Kidney epithelial cell (primary cell): ENCODE data around the gene NDUFA13. TPM values are rescaled to one million over a fixed set of nuclear protein-coding genes. Genes with fewer than 3 reads are reported as not detected.

Experiments used
- DNase-seq: peaks from one replicate; pipeline ENCODE4 v3.0.0-alpha.2; 2010; ENCODE audit warnings: low read depth
- H3K27me3 ChIP-seq: 2 replicates; pipeline ENCODE4 v1.6.0; 2011; ENCODE audit warnings: low read length; ENCODE audit not compliant: control insufficient read depth, insufficient read depth
- H3K36me3 ChIP-seq: 2 replicates; pipeline ENCODE4 v1.5.1; 2011; ENCODE audit warnings: low read length; ENCODE audit not compliant: control insufficient read depth, insufficient read depth
- H3K4me3 ChIP-seq: 2 replicates; pipeline ENCODE4 v1.5.1; 2011; ENCODE audit warnings: low read depth, mild to moderate bottlenecking, control low read depth, low read length
- total RNA-seq: library from RNA; depleted of rRNA; stranded (reverse); fragments of >200 nt; gene quantifications from 2 replicates; pipeline ENCODE4 v1.2.3, GENCODE V29; 2015
- TF ChIP-seq, protein P1 (sequence below): IDR thresholded peaks from 2 replicates; pipeline ENCODE4 v1.5.1; 2011; ENCODE audit warnings: mild to moderate bottlenecking, moderate library complexity, low read length, control low read depth, inconsistent platforms; ENCODE audit not compliant: insufficient read depth, poor library complexity, severe bottlenecking

NDUFA13 gene
- total RNA-seq, 1 donor from 2014 or later = 58.8 TPM

DNA sequence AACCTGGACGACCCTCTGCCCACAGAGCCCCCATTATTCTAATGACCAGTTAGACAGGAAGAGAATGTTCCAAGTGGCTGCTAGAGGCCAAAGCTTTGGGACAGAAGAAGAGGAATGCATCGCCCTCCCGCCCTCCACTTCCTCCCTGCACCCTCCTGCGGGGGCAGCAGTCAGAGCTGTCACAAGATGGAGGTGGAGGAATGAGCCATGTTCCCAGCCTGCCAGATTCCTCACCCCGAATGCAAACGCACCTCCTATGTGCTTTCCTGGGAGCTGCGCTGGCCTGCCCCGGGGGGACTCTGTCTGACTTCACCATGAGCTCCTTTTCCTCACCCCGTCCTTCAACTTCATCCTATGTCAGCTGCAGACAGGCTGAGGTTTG, 14.4 kb downstream of the NDUFA13 start:
- Histone ChIP-seq H3K36me3 (no peaks in the 10 kb centered on the region), H3K4me3 (no peak overlapping the region), H3K27me3 (peaks cover 5% of the 10 kb centered on the region)
- TF ChIP-seq, protein P1, sequence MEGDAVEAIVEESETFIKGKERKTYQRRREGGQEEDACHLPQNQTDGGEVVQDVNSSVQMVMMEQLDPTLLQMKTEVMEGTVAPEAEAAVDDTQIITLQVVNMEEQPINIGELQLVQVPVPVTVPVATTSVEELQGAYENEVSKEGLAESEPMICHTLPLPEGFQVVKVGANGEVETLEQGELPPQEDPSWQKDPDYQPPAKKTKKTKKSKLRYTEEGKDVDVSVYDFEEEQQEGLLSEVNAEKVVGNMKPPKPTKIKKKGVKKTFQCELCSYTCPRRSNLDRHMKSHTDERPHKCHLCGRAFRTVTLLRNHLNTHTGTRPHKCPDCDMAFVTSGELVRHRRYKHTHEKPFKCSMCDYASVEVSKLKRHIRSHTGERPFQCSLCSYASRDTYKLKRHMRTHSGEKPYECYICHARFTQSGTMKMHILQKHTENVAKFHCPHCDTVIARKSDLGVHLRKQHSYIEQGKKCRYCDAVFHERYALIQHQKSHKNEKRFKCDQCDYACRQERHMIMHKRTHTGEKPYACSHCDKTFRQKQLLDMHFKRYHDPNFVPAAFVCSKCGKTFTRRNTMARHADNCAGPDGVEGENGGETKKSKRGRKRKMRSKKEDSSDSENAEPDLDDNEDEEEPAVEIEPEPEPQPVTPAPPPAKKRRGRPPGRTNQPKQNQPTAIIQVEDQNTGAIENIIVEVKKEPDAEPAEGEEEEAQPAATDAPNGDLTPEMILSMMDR = no peak
- no peak for DNase-seq

DNA sequence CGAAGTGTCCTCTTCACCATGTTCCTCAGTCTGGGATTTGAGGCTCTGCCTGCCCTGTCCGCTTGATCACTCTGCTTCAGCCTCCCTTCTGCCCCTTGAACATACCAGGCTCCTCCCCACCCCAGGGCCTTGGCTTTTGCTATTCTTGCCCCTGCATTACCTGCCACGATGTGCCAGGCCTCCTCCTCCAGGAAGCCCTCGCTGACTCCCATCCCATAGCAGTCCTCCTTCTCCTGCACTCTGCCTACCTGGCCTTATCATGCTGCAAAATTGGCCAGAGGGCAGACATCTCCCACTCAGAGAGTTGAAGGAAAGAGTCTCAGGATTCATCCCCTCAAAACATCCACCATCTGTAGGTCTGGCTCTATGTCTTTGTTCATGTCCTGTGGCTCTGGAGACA, 14.9 kb downstream of the NDUFA13 start:
- H3K27me3 ChIP-seq = peaks cover 5% of the 10 kb centered on the region
- no peaks in the 10 kb centered on the region for H3K36me3 ChIP-seq
- TF ChIP-seq, protein P1 = no peak

DNA sequence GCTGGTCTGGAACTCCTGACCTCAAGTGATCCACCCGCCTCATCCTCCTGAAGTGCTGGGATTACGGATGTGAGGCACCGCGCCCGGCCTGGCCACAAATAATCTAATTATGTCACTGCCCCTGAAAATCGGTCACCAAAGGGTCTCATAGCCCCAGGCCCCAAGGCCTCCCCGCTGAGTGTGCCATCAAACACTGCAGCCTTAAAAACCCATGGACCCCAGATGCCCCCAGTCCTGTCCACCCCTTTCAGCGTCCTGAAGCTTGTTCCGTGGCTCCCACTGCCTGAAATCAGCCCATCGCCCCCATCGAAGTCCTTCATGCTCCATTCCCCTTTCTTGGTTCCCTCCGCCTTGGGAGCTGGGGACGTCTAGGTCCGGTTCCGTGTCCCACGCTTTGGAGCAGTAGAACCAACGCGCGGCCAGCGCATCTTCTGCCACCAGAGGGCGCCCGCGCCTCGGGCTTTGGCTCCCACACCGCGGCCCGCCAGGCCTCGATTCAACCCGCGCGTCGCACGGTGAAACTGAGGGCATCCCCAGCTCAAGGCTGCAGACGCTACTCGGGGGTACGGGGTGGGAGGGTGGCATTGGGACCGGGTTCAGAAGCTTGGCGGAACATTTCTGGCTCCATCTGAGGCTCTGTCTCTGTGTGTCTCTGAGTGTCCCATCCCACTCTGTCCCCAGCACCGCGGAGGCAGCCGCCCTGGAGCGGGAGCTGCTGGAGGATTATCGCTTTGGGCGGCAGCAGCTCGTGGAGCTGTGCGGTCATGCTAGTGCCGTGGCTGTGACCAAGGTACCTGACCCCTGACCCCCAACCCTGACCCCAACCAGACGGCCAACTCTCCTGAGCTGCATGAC, 16.2 kb downstream of the NDUFA13 start:
- H3K4me3 ChIP-seq = no peak overlapping the region
- peaks cover 8% of the 10 kb centered on the region for H3K27me3 ChIP-seq
- no peak for DNase-seq
- H3K36me3 ChIP-seq = no peaks in the 10 kb centered on the region
- TF ChIP-seq, protein P1 = peak; percentile 97

More for the DNA sequence above, 14.9 kb downstream of the NDUFA13 start:
- H3K4me3 ChIP-seq = no peak overlapping the region
- DNase-seq = no peak

DNA sequence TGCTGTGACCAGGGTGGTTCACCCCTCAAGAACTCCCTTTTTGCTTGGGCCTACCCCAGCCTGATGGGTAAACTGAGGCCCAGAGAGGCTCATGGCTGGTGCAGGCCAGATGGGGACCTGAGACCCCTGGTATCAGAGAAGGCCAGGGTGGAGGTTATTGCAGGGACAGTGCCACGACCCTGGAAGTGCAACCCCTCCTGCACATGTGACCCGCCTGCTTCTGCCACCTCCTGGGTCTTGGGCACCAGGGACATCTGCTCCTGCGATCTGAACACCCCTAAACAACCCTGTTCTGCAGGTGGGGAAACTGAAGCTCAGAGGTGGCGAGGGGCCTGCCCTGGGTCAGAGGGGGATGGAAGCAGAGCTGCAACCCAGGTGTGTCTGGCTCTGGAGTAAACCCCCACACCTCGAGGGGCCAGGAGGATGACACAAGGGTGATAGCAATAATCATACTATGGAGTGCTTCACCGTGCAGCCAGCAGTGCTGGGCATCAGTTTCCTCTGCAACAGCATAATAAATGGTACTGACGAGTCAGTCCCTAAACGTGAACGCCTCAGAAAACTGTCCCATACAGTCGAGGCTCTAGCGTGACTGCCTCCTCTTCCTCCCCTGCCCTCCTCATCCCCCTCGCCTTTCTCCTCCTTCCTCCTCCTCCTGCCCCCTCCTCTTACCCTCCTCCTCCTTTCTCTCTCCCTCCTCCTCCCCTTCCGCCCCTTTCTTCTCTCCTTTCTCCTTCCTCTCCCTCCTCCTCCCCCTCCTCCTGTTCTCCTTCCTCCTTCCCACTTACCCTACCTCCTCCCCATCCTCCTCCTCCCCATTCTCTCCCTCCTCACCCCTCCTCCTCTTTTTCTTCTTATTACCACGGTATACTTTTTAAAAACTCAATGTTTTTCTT, 17.0 kb downstream of the NDUFA13 start:
- Histone ChIP-seq H3K27me3 (peaks cover 17% of the 10 kb centered on the region), H3K4me3 (no peak overlapping the region), H3K36me3 (no peaks in the 10 kb centered on the region)
- no peak for DNase-seq
- TF ChIP-seq, protein P1 = no peak

DNA sequence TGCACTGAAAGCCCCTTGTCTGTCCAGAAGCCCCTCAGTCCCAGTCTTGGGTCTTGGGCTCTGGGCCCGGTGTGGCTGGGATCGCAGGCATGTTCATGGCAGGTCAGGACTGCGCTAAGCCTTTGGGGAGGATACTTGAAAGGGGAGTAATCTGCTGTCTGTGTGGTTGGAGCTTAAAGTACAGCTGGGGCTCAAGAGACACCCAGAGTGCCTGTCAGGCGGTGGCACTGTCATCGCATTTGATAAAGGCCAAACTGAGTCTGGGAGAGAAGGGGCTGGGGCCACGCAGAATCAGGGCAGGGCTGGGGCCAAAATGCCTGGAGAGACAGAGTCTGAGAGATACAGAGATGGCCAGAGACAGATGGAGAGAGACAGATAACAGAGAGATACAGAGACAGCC, 17.8 kb downstream of the NDUFA13 start:
- TF ChIP-seq, protein P1 = no peak

More for the DNA sequence above, 17.8 kb downstream of the NDUFA13 start:
- Histone ChIP-seq H3K27me3 (peaks cover 25% of the 10 kb centered on the region), H3K4me3 (no peak overlapping the region), H3K36me3 (no peaks in the 10 kb centered on the region)
- no peak for DNase-seq
